ENCODE data around the gene SLC4A11.

SLC4A11 gene

GRCh38 chr20:3245711-3246110, 6.7 kb upstream of the SLC4A11 start:
- DNase-seq = no peak

GRCh38 chr20:3245156-3245555, 6.2 kb upstream of the SLC4A11 start:
- no peak for DNase-seq

GRCh38 chr20:3244613-3245012, 5.6 kb upstream of the SLC4A11 start:
- DNase-seq = no peak

- no peak for DNase-seq
Measured at GRCh38 chr20:3243718-3244358, 4.8 kb upstream of the SLC4A11 start.

GRCh38 chr20:3242172-3242692, 3.2 kb upstream of the SLC4A11 start:
- DNase-seq = no peak

- DNase-seq = no peak
Measured at GRCh38 chr20:3240776-3241363, 1.9 kb upstream of the SLC4A11 start.

- no peak for DNase-seq
Measured at GRCh38 chr20:3239867-3240775, 1.1 kb upstream of the SLC4A11 start.

GRCh38 chr20:3238616-3239025, 369 bp downstream of the SLC4A11 start:
- DNase-seq = peak; percentile 35 to 44

GRCh38 chr20:3237958-3238615, 903 bp downstream of the SLC4A11 start:
- no peak for DNase-seq

- no peak for DNase-seq
Measured at GRCh38 chr20:3237011-3237957, 1.7 kb downstream of the SLC4A11 start.

- no peak for DNase-seq
Measured at GRCh38 chr20:3235666-3236324, 3.2 kb downstream of the SLC4A11 start.

GRCh38 chr20:3233991-3234498, 4.9 kb downstream of the SLC4A11 start:
- DNase-seq = no peak

- no peak for DNase-seq
Measured at GRCh38 chr20:3233131-3233990, 5.6 kb downstream of the SLC4A11 start.

GRCh38 chr20:3231889-3232588, 7.0 kb downstream of the SLC4A11 start:
- DNase-seq = no peak

GRCh38 chr20:3231116-3231515, 7.9 kb downstream of the SLC4A11 start:
- no peak for DNase-seq

GRCh38 chr20:3229798-3230197, 9.2 kb downstream of the SLC4A11 start:
- DNase-seq = no peak

- no peak for DNase-seq
Measured at GRCh38 chr20:3229158-3229557, 9.8 kb downstream of the SLC4A11 start.

- DNase-seq = no peak
Measured at GRCh38 chr20:3228750-3229032, 10.3 kb downstream of the SLC4A11 start.

GRCh38 chr20:3227936-3228749, 10.8 kb downstream of the SLC4A11 start:
- no peak for DNase-seq

All from activated CD4-positive, alpha-beta T cell treated with anti-CD3 and anti-CD28 coated beads, Interleukin-2, amount 50 U/mL, for 4 hours (primary cell).